Fibroblast of pulmonary artery (primary cell): Measurements from ENCODE around the gene SCRT2.
"Not testable (repeated sequence)": the region's sequence is repeated elsewhere in the genome, so short reads cannot be mapped to it uniquely, and the experiment has no call there.

Experiments
- DNase-seq: peaks from one replicate; pipeline ENCODE4 v3.0.0-alpha.2; 2010; ENCODE audit warnings: low read depth
- H3K4me3 ChIP-seq: replicated peaks from 2 replicates; pipeline ENCODE4 v1.5.1; 2011; ENCODE audit warnings: low read depth, mild to moderate bottlenecking, control low read depth, low read length, moderate library complexity
- TF ChIP-seq, protein P1 (sequence below): IDR thresholded peaks from 2 replicates; pipeline ENCODE4 v1.5.1; 2011; ENCODE audit warnings: mild to moderate bottlenecking, control low read depth, low read length, inconsistent platforms; ENCODE audit errors: missing control alignments

Gene SCRT2

DNA sequence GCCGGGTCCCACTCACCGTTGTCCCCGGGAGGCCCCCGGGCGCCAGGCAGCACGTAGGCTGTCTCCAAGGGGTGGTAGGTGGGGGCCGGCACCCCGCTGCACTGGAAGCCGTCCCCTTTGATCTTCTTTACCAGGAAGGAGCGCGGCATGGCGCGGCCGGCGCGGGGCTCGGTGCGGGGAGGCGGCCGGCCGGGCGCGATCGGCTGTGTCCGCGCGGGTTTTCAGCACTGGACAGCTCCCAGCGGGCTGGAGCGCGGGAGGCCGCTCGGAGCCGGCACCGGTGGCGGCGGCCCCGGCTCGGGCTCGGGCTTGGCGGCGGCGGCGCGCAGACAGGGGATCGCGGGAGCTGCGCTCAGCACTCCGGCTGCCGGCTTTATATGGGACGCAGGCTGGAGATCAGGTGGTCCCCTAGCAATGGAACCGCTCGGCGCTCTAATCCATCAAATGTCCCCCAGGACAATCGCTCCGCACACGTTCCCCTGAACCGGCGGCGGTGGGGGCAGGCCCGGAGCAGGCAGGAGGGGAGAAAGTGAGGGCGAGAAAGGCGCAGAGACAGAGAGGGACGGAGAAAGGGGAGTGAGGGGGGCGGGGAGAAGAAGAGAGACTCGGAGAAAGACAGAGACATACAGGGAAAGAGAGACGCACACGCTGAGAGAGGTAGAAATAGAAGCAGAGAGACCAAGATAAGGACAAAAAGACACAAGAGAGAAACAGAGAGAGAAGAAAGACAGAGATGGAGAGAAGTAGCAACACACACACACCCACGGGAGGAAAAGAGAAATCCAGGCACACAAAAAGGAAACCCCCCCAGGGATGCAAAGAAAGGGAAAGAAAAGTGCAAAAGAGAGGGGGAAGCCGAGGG, at the start of gene SCRT2:
Gene SCRT2 (minus strand): TSS at position 350 of the 862 bp plus-strand sequence. CDS start 201 bp downstream, at position 149.
- TF ChIP-seq, protein P1, sequence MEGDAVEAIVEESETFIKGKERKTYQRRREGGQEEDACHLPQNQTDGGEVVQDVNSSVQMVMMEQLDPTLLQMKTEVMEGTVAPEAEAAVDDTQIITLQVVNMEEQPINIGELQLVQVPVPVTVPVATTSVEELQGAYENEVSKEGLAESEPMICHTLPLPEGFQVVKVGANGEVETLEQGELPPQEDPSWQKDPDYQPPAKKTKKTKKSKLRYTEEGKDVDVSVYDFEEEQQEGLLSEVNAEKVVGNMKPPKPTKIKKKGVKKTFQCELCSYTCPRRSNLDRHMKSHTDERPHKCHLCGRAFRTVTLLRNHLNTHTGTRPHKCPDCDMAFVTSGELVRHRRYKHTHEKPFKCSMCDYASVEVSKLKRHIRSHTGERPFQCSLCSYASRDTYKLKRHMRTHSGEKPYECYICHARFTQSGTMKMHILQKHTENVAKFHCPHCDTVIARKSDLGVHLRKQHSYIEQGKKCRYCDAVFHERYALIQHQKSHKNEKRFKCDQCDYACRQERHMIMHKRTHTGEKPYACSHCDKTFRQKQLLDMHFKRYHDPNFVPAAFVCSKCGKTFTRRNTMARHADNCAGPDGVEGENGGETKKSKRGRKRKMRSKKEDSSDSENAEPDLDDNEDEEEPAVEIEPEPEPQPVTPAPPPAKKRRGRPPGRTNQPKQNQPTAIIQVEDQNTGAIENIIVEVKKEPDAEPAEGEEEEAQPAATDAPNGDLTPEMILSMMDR: no peak
- DNase-seq: peak; percentile 71
- H3K4me3 ChIP-seq: no peak within 1 kb of the TSS

DNA sequence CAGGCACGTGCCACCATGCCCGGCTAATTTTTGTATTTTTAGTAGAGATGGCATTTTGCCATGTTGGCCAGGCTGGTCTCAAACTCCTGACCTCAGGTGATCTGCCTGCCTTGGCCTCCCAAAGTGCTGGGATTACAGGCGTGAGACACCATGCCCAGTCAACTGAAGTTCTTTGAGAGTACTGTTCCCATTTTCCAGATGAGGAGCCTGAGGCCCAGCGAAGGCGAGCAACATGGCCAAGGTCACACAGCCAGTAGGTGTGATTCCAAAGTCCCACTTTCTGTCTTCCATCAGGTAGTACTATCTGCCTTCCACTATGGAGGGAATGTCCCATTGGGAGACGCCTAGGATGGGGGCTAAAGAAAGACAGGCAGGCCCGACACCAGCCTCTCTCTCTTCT, 49.2 kb upstream of the SCRT2 start:
- DNase-seq, H3K4me3 ChIP-seq: not testable (repeated sequence)

DNA sequence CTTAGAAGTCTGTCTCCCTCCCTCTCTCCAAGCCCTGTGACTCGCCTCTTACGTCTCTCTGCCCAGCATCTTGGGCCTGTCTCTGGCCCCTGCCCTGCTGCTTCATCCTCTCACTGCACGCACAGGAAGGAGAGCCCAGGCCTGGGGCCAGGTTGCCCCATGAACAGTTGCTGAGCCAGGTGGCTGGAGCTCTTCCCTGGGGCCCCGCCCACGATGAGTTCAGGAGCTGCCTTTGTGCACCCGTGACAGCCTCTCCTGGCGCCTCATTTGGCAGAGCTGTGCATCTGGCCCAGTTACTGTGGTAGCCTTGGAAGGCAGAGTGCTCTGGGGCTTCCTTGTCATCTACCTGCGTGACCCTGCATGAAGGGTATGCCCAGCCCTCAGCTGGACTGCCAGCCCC, 48.2 kb upstream of the SCRT2 start:
- no peak overlapping the region for H3K4me3 ChIP-seq
- DNase-seq: no peak

DNA sequence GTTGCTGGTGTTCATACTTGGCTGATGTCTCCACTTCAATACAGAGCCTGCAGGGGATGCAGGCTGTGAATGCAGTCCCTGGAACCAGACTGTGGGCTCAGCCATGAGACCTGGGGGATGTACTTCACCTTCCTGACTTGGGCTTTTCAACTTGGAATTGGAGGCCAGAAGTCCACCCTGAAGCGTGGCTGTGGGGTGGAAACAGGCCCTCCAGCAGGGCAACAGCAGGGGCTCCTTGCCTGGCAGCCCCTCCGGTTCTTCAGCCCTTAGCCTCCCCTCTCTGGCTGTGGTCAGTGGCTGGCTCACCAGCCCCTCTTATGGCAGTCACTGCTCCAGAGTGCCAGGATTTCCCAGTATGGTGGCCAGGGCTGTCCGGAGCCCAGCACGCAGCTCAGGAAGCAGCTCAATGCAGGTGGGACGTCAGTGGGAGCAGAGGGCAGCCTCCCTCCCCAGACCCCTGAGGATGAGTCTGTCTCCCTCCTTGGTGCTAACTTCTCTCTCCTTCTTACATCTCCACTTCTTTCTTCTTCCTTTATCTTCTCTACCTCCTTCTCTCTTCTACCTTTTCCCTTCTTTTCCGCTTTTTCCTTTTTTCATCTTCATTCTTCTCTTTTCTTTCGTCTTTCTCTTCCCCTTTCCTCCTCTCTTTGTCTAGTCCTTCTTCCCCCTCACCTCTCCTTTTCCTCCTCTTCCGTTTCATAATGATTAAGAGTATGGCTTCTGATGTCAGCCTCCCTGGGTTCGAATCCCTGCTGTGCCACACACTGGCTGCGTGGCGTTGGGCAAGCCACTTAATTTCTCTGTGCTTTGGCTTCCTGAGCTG, 47.4 kb upstream of the SCRT2 start:
- no peak for DNase-seq
- TF ChIP-seq, protein P1: no peak
- H3K4me3 ChIP-seq: no peak overlapping the region

More for the DNA sequence above, 48.2 kb upstream of the SCRT2 start:
- TF ChIP-seq, protein P1: no peak

DNA sequence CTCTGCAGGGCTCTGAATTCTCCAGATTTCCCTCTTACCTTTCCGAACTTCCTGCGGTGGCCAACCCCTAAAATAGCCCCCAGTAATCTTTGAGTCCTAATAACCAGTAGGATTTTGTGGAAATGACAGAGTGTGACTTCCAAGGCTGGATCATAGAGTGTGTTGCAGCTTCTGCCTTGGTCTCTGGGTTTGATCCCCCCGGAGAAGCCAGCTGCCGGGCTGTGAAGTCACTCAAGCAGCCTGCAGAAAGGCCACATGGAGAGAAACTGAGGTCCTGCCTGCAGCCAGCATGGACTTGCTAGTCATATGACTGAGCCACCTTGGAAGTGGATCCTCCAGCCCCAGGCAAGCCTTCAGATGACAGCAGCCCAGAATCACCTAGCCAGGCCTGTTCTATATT, 46.3 kb upstream of the SCRT2 start:
- no peak for DNase-seq
- TF ChIP-seq, protein P1: no peak
- no peak overlapping the region for H3K4me3 ChIP-seq

DNA sequence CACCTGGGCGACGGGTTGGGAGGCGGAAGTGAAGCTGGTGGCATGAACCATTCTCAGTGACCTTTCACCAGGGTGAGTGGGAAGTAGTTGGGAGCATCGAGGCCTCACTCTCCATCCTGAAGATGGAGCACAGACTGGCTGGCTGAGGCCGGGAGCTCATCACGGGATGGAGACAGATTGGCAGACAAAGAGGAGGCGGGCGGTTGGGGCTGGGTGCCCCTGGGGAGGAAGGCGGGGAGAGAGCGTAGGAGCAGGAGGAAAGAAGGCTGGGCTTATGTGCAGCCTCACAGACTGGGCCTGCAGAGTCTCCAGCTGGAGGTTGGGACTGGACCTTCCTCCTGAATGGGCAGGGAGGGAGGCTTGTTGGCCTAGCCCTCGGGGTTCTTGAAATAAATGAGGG, 44.2 kb upstream of the SCRT2 start:
- no peak for DNase-seq
- TF ChIP-seq, protein P1: no peak
- no peak overlapping the region for H3K4me3 ChIP-seq

DNA sequence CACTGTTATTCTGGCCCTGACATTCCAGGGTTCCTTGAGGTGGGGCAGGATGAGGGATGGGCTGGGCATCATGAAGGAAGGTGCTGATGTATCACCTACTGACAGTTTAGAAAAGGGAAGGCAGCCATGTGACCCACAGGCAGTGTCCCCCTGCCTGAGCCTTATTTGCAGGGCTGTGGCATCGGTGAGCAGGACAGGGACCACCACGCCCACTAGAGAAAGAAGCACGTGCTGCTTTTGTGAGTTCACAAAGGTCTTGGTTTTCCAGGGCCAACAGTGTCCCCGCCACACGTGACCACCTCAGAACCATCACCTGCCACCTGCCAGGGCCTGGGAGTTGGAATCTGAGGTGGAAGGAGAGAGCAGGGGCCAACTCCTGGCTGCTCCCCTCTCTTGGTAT, 43.5 kb upstream of the SCRT2 start:
- no peak overlapping the region for H3K4me3 ChIP-seq
- DNase-seq: no peak
- TF ChIP-seq, protein P1: no peak
